ENCODE measurements around the gene STXBP6. TPM values are rescaled to one million over a fixed set of nuclear protein-coding genes. Genes with fewer than 3 reads are reported as not detected.

Gene STXBP6
- total and polyA plus RNA-seq, 2 of the 13 experiments (the other 11 are each of a cell fraction or from before 2014, with no cell fraction given), result 35.3 to 42.8 TPM

GRCh38 chr14:25042362-25043299 lies 7.3 kb downstream of the STXBP6 start (continued):
- TF ChIP-seq RERE (CRISPR knock-in tag; IDR thresholded peaks at IDR 0.05; ENCODE audit: low read depth), result no peak
- no peak for TF ChIP-seq E2F5 (CRISPR knock-in tag; conservative IDR thresholded peaks at IDR 0.05)
- no peak for TF ChIP-seq ZNF441 (CRISPR knock-in tag; IDR thresholded peaks at IDR 0.05; ENCODE audit: borderline replicate concordance)
- TF ChIP-seq FOSL2 (CRISPR knock-in tag; IDR thresholded peaks at IDR 0.05), result no peak
- TF ChIP-seq ZNF101 (CRISPR knock-in tag; IDR thresholded peaks at IDR 0.05; ENCODE audit: borderline replicate concordance, low read depth), result no peak
- TF ChIP-seq ZNF124 (CRISPR knock-in tag; IDR thresholded peaks at IDR 0.05), result no peak
- no peak for TF ChIP-seq ATRX (CRISPR knock-in tag; IDR thresholded peaks at IDR 0.05; ENCODE audit: borderline replicate concordance)
- TF ChIP-seq PBX3 (CRISPR knock-in tag; IDR thresholded peaks at IDR 0.05; ENCODE audit: borderline replicate concordance), result no peak
- no peak for TF ChIP-seq HNRNPL (IDR thresholded peaks at IDR 0.05; ENCODE audit: low read depth, low read length)
- TF ChIP-seq TBP (CRISPR knock-in tag; IDR thresholded peaks at IDR 0.05), result no peak
- no peak for TF ChIP-seq ZNF446 (CRISPR knock-in tag; IDR thresholded peaks at IDR 0.05)
- no peak for TF ChIP-seq ZHX1 (CRISPR knock-in tag; IDR thresholded peaks at IDR 0.05; ENCODE audit: low read depth)
- no peak for TF ChIP-seq ZNF660 (CRISPR knock-in tag; IDR thresholded peaks at IDR 0.05; ENCODE audit: borderline replicate concordance, low read depth)
- no peak for TF ChIP-seq ZBTB1 (CRISPR knock-in tag; IDR thresholded peaks at IDR 0.05; ENCODE audit: borderline replicate concordance)
- no peak for TF ChIP-seq GZF1 (CRISPR knock-in tag; IDR thresholded peaks at IDR 0.05)
- no peak for TF ChIP-seq ZBTB8A (CRISPR knock-in tag; IDR thresholded peaks at IDR 0.05; ENCODE audit: borderline replicate concordance, low read depth)
- no peak for TF ChIP-seq ELK4 (CRISPR knock-in tag; IDR thresholded peaks at IDR 0.05; ENCODE audit: borderline replicate concordance)

Data from HepG2 (cell line).